Upper lobe of left lung (tissue), 4 donors: ENCODE data around the gene CDK13.

ENCODE experiments used
- EP300 ChIP-seq, 4 donors: sonication (generic); formaldehyde crosslinking; IDR thresholded peaks; one replicate each; pipeline ENCODE4 v1.5.1; 2017; ENCODE audit warnings: antibody characterized with exemption in 4 of 4, control low read depth in 2 of 4
- POLR2A ChIP-seq, 4 donors: fragments of 450-650 bp; IDR thresholded peaks; one replicate each; pipeline ENCODE4 v1.5.1; 2016 to 2017; ENCODE audit warnings: antibody characterized with exemption in 4 of 4, mild to moderate bottlenecking in 2 of 4
- POLR2AphosphoS5 ChIP-seq, 2 donors: sonication (generic); formaldehyde crosslinking; IDR thresholded peaks; one replicate each; pipeline ENCODE4 v1.5.1; 2017; ENCODE audit warnings: antibody characterized with exemption in 2 of 2
- TF ChIP-seq, protein P1 (sequence below), 6 experiments: fragments of 450-650 bp in 4 of 6; fragments of 200-600 bp in 2 of 6; sonication (generic) in 2 of 6; IDR thresholded peaks; one replicate each; pipeline ENCODE4 v1.5.1; 2016 to 2019; ENCODE audit warnings: antibody characterized with exemption in 6 of 6

GRCh38 chr7:40001649-40002048, 51.6 kb downstream of the CDK13 start:
- TF ChIP-seq, protein P1, sequence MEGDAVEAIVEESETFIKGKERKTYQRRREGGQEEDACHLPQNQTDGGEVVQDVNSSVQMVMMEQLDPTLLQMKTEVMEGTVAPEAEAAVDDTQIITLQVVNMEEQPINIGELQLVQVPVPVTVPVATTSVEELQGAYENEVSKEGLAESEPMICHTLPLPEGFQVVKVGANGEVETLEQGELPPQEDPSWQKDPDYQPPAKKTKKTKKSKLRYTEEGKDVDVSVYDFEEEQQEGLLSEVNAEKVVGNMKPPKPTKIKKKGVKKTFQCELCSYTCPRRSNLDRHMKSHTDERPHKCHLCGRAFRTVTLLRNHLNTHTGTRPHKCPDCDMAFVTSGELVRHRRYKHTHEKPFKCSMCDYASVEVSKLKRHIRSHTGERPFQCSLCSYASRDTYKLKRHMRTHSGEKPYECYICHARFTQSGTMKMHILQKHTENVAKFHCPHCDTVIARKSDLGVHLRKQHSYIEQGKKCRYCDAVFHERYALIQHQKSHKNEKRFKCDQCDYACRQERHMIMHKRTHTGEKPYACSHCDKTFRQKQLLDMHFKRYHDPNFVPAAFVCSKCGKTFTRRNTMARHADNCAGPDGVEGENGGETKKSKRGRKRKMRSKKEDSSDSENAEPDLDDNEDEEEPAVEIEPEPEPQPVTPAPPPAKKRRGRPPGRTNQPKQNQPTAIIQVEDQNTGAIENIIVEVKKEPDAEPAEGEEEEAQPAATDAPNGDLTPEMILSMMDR (IDR thresholded peaks at IDR 0.05), result no peak
- TF ChIP-seq POLR2A (IDR thresholded peaks at IDR 0.05), result no peak
- TF ChIP-seq EP300 (IDR thresholded peaks at IDR 0.05), result no peak
- no peak for TF ChIP-seq POLR2AphosphoS5 (IDR thresholded peaks at IDR 0.05)
